Activated T-cell treated with anti-CD3 and anti-CD28 coated beads for 24 hours (primary cell): ENCODE data around the gene C22orf42.
"Not testable (repeated sequence)": the region's sequence is repeated elsewhere in the genome, so short reads cannot be mapped to it uniquely, and the experiment has no call there.

Experiments used
- DNase-seq: peaks from one replicate; pipeline ENCODE4 v3.0.0-alpha.2; 2020; ENCODE audit warnings: low read depth

Gene C22orf42

GRCh38 chr22:32183625-32184024, 24.5 kb upstream of the C22orf42 start:
- DNase-seq = no peak

DNA sequence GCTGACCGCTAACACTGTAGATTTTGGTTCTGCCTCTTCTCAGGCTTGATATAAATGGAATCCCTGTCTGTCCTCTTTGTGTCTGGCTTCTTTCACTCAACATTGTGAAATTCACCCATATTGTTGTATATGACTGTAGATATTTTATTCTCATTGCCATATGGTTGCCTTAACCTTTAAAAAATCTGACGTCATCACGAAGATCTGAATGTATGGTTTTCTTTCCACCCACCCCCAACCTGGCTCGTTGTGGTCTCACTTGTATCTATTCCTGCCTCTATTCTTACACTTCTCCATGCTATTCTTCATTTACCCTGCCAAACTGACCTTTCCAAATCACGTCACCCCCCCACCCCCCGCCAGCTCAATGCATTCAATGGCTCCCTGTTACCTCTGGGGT, 21.9 kb upstream of the C22orf42 start:
- no peak for DNase-seq

DNA sequence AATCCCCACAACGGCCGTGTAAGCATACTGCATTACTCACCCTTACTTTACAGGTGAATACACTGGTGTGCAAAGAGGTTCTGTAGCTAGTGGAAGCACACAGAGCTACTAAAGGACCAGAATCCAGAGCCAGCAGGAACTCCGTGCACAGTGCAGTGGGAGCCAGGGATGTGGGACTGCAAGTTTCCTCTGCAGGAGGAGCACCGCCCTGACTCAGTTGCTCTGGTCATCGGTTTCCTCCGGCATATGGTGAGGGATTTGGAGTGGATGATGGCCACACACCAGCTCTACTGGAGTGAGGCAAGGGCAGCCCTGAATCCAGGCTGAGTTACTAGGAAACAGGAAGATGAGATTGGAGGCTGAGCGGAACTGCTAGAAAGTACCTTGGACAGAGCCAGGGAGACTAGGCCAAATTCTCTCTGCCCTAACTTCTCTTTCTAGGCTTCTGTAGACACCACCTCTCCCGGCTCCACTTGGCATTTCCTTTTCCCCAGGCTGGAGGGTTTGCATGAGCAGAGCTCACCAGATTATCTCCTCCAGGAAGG, 18.2 kb upstream of the C22orf42 start:
- DNase-seq = no peak

GRCh38 chr22:32175683-32176644, 16.9 kb upstream of the C22orf42 start:
- DNase-seq = no peak

GRCh38 chr22:32175115-32175514, 16.0 kb upstream of the C22orf42 start:
- DNase-seq = no peak

DNA sequence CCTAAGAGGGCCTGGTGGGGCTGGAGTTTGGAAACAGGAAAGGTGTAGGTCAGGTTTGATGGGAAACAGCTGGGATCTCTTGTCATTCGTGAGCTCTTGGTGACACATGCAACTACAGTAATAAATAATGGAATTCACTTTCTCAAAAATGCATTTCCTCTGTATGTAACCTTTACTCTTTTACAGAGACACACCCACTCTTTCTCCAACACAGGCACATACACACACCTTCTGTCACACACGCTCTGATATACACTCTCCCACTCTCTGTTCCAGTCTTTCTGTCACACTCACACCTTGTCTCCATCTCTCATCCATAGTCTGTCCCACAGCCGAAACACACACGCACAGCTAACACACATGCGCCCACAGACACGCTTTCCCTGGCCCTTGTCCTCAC, 6.6 kb upstream of the C22orf42 start:
- DNase-seq = no peak

GRCh38 chr22:32164075-32164860, 5.2 kb upstream of the C22orf42 start:
- no peak for DNase-seq

GRCh38 chr22:32160411-32160810, 1.3 kb upstream of the C22orf42 start:
- not testable (repeated sequence) for DNase-seq

DNA sequence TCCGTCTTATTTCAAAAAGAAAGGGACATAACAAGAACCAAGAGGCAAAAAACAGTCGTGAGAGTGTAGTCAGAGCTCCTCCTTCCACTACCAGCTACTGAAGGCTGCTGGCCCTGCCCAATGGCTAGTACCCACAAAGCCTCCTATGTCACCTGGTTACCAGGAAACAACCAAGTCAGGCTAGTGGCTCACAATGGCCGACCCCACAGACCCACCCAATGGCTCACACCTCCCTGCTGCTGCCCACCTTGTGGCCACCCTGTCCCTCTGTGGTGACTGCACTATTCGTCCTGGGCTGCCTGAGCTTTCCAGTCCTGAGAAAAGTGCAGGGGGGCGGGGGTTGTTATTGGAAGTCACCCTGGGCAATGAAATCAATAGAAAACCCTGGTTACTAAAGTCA, 1.5 kb downstream of the C22orf42 start:
- DNase-seq = not testable (repeated sequence)

DNA sequence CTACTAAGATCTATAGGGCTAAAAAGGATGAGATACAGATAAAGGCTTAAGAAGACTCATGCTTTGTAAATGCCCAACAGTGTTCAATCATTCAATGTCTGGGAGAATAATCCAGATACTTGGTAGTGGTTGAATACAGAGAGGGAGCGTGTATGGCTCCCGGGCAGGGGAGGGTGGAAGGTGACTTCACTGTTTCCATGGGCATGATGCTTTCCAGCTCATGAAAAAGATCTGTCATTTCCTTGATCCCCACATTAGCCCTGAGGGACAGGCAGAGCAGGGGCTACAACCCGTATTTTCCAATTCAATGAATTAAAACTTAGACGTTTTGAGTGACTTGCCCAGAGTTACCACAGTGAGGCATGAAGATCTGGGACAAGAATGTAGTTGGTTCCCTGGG, 4.4 kb downstream of the C22orf42 start:
- not testable (repeated sequence) for DNase-seq

GRCh38 chr22:32151641-32152040, 7.5 kb downstream of the C22orf42 start:
- DNase-seq = not testable (repeated sequence)

GRCh38 chr22:32150647-32151046, 8.5 kb downstream of the C22orf42 start:
- DNase-seq = not testable (repeated sequence)

DNA sequence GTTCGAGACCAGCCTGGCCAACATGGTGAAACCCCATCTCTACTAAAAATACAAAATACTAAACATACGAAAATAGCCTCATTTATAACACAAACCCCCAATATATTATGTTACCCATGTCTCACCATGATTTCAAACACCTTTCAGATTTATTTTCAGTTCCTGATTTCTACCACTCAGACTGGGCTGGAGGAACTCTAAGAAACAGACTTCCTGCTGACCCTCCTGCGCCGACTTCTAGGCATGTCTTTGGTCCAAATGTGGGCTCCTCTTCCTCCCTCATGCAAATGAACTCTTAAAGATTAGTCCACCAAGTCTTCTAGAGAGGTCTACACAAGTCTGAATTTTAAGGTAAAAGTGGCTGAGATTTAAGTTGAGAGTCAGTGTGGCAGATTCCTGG, 10.7 kb downstream of the C22orf42 start:
- not testable (repeated sequence) for DNase-seq

- not testable (repeated sequence) for DNase-seq
Measured at GRCh38 chr22:32147128-32147527, 12.0 kb downstream of the C22orf42 start.

DNA sequence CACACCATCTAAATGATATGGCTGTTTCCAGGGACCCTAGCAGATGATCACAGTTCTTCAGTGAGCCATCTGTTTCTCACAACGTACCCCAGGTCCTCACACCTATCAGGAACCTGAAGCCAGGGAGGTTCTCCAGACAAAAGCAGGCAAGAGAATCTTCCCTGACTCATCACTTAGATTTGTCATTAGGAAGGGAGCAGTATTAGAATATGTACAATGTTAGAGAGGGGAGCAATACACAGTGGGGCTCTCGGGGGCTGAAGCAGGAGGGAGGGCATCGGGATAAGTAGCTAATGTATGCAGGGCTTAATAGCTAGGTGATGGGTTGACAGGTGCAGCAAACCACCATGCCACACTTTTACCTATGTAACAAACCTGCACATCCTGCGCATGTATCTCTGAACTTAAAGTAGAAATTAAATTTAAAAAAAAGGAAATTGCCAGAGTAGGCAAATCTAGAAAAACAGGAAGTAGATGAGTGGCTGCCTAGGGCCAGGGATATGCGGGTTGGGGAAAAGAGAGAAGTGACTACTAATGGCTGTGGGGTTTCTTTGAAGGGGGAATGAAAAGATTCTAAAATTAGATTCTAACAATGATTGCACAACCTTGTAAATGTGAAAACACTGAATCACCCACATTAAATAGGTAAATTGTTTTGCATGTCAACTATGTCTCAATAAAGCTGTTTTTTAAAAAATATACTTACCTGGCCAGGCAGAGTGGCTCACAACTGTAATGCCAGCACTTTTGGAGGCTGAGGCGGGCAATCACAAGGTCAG, 14.4 kb downstream of the C22orf42 start:
- no peak for DNase-seq

- DNase-seq = peak; percentile 11
Measured at GRCh38 chr22:32142600-32142999, 16.5 kb downstream of the C22orf42 start.

DNA sequence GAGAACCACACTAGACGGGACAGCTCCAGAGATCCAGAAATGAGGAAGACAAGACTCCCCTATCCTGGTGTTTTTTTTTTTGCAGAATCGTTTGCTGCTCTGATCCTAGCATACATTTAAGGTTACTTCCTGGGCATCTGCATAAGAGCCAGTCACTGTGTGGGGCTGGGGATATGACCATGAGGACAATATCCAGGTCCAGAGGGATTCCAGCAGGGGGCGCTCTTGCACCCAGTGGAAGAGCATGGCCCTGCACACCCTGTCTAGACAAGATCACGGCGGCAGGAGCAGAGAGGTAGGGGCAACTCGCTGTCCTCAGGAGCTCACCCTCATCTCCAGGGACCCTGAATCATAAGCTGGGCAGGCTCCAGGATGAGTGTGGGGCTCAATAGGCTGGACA, 18.4 kb downstream of the C22orf42 start:
- DNase-seq = not testable (repeated sequence)

DNA sequence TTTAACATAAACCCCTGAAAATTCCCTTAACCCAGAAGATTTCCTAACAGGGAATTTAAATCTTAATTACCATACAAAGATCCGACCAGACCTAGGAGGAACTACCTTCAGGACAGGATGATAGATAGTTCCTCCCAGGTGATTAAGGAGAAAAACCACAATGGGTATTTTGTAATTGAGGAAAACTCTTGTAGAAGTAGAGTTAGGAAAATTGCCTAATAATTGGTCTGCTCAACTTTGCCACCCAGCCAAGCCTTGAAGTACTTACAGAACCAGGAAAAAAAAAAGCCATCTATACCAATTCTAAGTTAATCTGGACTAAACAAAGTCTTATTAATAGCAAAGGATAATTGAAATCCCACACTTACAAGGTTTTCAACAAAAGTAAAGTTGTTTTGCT, 20.5 kb downstream of the C22orf42 start:
- DNase-seq = not testable (repeated sequence)

DNA sequence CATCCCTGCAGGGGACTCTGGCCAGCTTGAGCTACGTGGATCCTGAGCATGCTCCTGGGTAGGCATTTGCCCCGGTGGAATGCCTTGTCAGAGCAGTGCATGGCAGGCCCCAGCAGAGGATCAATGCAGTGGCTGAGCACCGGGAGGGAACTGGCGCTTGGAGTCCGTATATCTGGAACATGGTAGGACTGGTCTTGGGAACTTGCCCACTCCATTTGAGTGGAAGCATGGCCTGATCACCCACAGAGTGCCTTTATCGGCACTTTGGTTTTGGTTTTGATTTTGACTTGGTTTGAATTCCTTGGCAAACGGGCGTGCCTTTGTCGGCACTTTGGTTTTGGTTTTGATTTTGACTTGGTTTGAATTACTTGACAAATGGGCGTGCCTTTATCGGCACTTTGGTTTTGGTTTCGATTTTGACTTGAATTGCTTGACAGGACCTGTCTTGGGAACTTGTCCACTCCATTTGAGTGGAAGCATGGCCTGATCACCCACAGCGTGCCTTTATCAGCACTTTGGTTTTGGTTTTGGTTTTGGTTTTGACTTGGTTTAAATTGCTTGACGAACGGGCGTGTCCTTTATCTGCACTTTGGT, 21.3 kb downstream of the C22orf42 start:
- DNase-seq = peak; percentile 58

GRCh38 chr22:32136881-32137280, 22.2 kb downstream of the C22orf42 start:
- DNase-seq = not testable (repeated sequence)

DNA sequence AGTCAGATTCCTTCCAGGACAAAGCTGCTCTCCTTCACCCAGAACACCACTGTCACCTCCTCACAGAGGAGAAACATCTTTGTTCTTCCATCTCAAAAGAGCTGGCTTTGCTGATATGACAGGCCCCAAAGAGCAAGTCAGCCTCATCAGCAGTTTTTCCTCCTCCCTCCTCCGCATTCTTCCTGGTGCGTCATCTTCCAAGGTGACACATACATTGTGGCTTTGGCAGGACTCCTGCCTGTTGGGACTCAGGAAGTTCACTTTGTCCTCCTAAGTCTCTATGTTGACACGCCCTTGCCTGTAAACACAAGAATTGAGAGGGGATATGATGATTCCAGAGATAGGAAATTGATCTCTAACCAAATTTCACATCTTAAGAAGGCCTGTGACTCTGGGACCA, 23.1 kb downstream of the C22orf42 start:
- not testable (repeated sequence) for DNase-seq
